Measurements from ENCODE around the gene GATAD1. TPM values are rescaled to one million over a fixed set of nuclear protein-coding genes. Genes with fewer than 3 reads are reported as not detected.
A peak's percentile ranks its signal among the peaks of the same experiment; 100 is the strongest.

Gene GATAD1, protein sequence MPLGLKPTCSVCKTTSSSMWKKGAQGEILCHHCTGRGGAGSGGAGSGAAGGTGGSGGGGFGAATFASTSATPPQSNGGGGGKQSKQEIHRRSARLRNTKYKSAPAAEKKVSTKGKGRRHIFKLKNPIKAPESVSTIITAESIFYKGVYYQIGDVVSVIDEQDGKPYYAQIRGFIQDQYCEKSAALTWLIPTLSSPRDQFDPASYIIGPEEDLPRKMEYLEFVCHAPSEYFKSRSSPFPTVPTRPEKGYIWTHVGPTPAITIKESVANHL
- 30.5 and 37.5 TPM in 2 replicates for total RNA-seq

DNA sequence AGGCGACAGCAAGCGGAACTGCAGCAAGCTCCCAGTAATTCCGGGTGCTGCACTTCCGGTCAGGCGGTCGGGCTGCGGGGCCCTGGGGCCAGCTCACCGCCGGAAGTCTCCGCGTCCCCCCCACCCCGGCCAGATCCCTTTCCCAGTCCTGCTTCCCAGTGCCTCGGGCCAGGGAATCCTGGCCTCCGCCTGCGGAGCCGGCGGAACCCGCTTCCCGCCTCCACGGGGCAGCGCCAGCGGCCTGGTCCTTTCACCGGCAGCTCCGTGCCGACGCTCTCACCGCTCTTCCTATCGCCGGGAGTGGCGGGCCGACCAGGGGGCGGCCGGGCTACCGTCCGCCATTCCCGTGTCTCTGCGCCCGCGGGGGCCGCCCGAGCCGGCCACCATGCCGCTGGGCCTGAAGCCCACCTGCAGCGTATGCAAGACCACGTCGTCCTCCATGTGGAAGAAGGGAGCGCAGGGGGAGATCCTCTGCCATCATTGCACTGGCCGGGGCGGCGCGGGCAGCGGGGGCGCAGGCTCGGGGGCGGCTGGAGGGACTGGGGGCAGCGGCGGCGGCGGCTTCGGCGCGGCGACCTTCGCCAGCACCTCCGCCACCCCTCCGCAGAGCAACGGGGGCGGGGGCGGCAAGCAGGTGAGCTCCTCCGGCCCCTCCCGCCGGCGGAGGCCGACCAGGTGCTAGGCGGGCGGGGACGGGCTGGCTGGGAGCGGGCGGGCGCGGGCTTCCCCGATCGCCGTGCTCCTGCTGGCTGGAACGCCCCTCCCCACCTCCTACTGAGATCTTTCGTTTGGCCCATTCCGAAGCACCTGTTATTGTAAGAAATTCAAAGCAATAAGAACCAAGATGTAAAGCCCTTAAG lies at the start of gene GATAD1:
Gene GATAD1 (plus strand): TSS at position 138 of the 860 bp plus-strand sequence. CDS start 248 bp downstream, at position 386.
- H3K27me3 ChIP-seq (ENCODE audit: control insufficient read depth, insufficient read depth, low read length), result no peaks in the 10 kb centered on the region
- H3K4me3 ChIP-seq (ENCODE audit: low read depth, low read length), result peak within 1 kb of the TSS; percentile 83
- H3K36me3 ChIP-seq (ENCODE audit: control insufficient read depth, insufficient read depth, low read length), result peaks cover 6% of the 10 kb centered on the region
- TF ChIP-seq, protein P1, sequence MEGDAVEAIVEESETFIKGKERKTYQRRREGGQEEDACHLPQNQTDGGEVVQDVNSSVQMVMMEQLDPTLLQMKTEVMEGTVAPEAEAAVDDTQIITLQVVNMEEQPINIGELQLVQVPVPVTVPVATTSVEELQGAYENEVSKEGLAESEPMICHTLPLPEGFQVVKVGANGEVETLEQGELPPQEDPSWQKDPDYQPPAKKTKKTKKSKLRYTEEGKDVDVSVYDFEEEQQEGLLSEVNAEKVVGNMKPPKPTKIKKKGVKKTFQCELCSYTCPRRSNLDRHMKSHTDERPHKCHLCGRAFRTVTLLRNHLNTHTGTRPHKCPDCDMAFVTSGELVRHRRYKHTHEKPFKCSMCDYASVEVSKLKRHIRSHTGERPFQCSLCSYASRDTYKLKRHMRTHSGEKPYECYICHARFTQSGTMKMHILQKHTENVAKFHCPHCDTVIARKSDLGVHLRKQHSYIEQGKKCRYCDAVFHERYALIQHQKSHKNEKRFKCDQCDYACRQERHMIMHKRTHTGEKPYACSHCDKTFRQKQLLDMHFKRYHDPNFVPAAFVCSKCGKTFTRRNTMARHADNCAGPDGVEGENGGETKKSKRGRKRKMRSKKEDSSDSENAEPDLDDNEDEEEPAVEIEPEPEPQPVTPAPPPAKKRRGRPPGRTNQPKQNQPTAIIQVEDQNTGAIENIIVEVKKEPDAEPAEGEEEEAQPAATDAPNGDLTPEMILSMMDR (IDR thresholded peaks at IDR 0.05; ENCODE audit: insufficient read depth, low read length, poor library complexity, severe bottlenecking), result no peak
- peak; percentile 60 for DNase-seq (ENCODE audit: low read depth)

DNA sequence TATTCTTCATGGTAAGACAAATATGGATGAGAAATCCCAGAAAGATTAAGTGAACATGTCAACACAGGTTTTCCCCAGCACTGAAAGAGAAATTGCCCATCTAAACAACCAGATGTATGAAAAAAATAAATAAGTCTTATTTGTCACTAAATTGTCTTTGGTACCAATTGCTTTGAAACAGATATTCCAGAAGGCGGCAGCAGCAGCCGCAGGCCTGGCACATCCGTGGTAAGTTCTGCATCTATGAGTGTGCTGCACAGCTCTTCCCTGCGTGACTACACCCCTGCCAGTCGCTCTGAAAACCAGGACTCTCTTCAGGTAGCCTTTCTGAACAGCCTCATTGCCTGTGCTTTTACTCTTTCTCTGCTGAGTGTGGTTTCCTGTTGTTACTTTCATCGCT lies 49.7 kb upstream of the GATAD1 start:
- Histone ChIP-seq H3K27me3 (ENCODE audit: control insufficient read depth, insufficient read depth, low read length) (no peaks in the 10 kb centered on the region), H3K36me3 (ENCODE audit: control insufficient read depth, insufficient read depth, low read length) (no peaks in the 10 kb centered on the region)
- TF ChIP-seq, protein P1 (IDR thresholded peaks at IDR 0.05; ENCODE audit: insufficient read depth, low read length, poor library complexity, severe bottlenecking), result no peak

DNA sequence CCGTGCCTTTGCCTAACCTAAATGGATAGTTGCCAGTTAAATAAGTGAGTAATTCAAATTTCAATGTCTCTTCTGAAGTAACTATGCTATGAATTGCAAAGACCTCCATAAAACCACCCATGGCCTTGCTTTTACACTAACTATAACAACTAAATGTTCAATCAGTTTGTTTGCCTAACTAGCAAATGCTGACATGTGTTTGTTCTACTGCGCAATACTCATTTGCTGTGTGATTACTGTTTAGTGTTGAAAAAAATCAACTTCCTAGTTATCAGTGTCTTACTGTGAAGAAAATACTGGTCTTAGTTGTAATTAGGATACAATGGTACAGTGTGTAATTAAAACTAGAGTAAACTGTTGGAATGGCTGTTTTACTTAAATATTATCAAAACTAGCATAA lies 47.3 kb upstream of the GATAD1 start:
- H3K27me3 ChIP-seq (ENCODE audit: control insufficient read depth, insufficient read depth, low read length), result no peaks in the 10 kb centered on the region
- no peak overlapping the region for H3K4me3 ChIP-seq (ENCODE audit: low read depth, low read length)
- H3K36me3 ChIP-seq (ENCODE audit: control insufficient read depth, insufficient read depth, low read length), result no peaks in the 10 kb centered on the region
- TF ChIP-seq, protein P1 (IDR thresholded peaks at IDR 0.05; ENCODE audit: insufficient read depth, low read length, poor library complexity, severe bottlenecking), result no peak
- no peak for DNase-seq (ENCODE audit: low read depth)

More for the DNA sequence above, 49.7 kb upstream of the GATAD1 start:
- no peak for DNase-seq (ENCODE audit: low read depth)
- H3K4me3 ChIP-seq (ENCODE audit: low read depth, low read length), result no peak overlapping the region

DNA sequence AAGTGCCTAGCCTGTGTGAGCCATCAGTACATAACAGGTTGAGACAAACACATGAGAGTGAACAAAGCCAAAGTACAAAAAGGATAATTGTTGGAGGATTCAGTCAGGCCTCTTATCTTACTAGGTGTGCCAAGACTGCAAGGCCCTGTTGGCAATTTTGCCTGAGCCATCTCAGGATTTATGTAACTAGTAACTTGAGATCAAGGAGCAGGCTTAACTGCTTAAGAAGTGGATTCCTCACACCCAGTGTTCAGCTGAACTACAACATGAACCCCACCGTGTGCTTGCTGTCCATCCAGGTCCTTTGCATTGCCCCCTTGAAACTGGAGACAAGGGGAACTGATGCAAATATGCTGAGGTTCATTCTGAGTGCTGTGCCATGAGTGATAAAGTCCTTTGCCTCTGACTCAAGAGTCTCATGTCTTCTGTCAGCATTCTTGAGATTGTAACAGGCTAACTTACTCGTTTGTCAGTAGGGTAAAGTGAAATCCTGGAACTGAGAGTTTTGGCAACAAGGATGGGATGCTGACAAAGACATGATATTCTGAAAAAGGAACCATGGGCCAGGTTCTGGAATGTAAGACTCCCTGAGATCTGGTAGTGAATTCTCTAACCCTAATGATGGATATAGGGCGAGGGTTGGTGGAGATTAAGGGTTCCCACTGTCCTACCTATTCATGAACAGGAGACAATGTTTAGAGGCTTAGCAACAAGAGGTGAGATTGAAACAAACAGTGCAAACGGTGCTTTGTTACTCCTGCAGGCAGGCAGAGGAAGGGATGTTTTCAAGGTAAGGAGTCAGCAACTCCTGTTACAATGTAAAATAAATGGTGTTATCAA lies 44.1 kb upstream of the GATAD1 start:
- TF ChIP-seq, protein P1 (IDR thresholded peaks at IDR 0.05; ENCODE audit: insufficient read depth, low read length, poor library complexity, severe bottlenecking), result no peak

GRCh38 chr7:92403760-92404074 lies 43.6 kb upstream of the GATAD1 start:
- DNase-seq (ENCODE audit: low read depth), result no peak
- TF ChIP-seq, protein P1 (IDR thresholded peaks at IDR 0.05; ENCODE audit: insufficient read depth, low read length, poor library complexity, severe bottlenecking), result no peak
- H3K4me3 ChIP-seq (ENCODE audit: low read depth, low read length), result no peak overlapping the region

More for the DNA sequence above, 44.1 kb upstream of the GATAD1 start:
- H3K4me3 ChIP-seq (ENCODE audit: low read depth, low read length), result no peak overlapping the region
- no peaks in the 10 kb centered on the region for H3K36me3 ChIP-seq (ENCODE audit: control insufficient read depth, insufficient read depth, low read length)
- H3K27me3 ChIP-seq (ENCODE audit: control insufficient read depth, insufficient read depth, low read length), result no peaks in the 10 kb centered on the region
- no peak for DNase-seq (ENCODE audit: low read depth)

More at GRCh38 chr7:92403760-92404074, 43.6 kb upstream of the GATAD1 start:
- no peaks in the 10 kb centered on the region for H3K27me3 ChIP-seq (ENCODE audit: control insufficient read depth, insufficient read depth, low read length)
- no peaks in the 10 kb centered on the region for H3K36me3 ChIP-seq (ENCODE audit: control insufficient read depth, insufficient read depth, low read length)
